Stimulated activated CD8-positive, alpha-beta memory T cell treated with anti-CD3 and anti-CD28 coated beads, Interleukin-4, amount 100 ng/mL, for 24 hours (primary cell): ENCODE measurements around the gene BEAN1.
"Not testable (repeated sequence)": the region's sequence is repeated elsewhere in the genome, so short reads cannot be mapped to it uniquely, and the experiment has no call there.

Experiments used
- DNase-seq: peaks from one replicate; pipeline ENCODE4 v3.0.0-alpha.2; 2020; ENCODE audit warnings: low read depth

Gene BEAN1

GRCh38 chr16:66441586-66442375, 14.7 kb downstream of the BEAN1 start:
- no peak for DNase-seq

- DNase-seq: no peak
Measured at GRCh38 chr16:66442502-66443268, 15.6 kb downstream of the BEAN1 start.

- DNase-seq: no peak
Measured at GRCh38 chr16:66443269-66443652, 16.2 kb downstream of the BEAN1 start.

GRCh38 chr16:66444049-66444481, 17.0 kb downstream of the BEAN1 start:
- DNase-seq: no peak

- no peak for DNase-seq
Measured at GRCh38 chr16:66446737-66447136, 19.6 kb downstream of the BEAN1 start.

- no peak for DNase-seq
Measured at GRCh38 chr16:66447491-66447890, 20.4 kb downstream of the BEAN1 start.

GRCh38 chr16:66451548-66451947, 24.5 kb downstream of the BEAN1 start:
- no peak for DNase-seq

- DNase-seq: not testable (repeated sequence)
Measured at GRCh38 chr16:66453230-66453629, 26.1 kb downstream of the BEAN1 start.

- no peak for DNase-seq
Measured at GRCh38 chr16:66454751-66455150, 27.7 kb downstream of the BEAN1 start.

- no peak for DNase-seq
Measured at GRCh38 chr16:66455970-66456369, 28.9 kb downstream of the BEAN1 start.

- DNase-seq: no peak
Measured at GRCh38 chr16:66457888-66458287, 30.8 kb downstream of the BEAN1 start.

- DNase-seq: no peak
Measured at GRCh38 chr16:66458292-66458691, 31.2 kb downstream of the BEAN1 start.

- DNase-seq: no peak
Measured at GRCh38 chr16:66458853-66459252, 31.8 kb downstream of the BEAN1 start.

- DNase-seq: no peak
Measured at GRCh38 chr16:66459878-66460277, 32.8 kb downstream of the BEAN1 start.

GRCh38 chr16:66460703-66461102, 33.6 kb downstream of the BEAN1 start:
- DNase-seq: no peak

GRCh38 chr16:66462912-66463311, 35.8 kb downstream of the BEAN1 start:
- DNase-seq: no peak

- DNase-seq: not testable (repeated sequence)
Measured at GRCh38 chr16:66465946-66466345, 38.9 kb downstream of the BEAN1 start.

GRCh38 chr16:66466636-66467035, 39.5 kb downstream of the BEAN1 start:
- not testable (repeated sequence) for DNase-seq

GRCh38 chr16:66467611-66468010, 40.5 kb downstream of the BEAN1 start:
- DNase-seq: no peak

- no peak for DNase-seq
Measured at GRCh38 chr16:66468321-66468965, 41.3 kb downstream of the BEAN1 start.

GRCh38 chr16:66469291-66469946, 42.3 kb downstream of the BEAN1 start:
- no peak for DNase-seq

- DNase-seq: no peak
Measured at GRCh38 chr16:66469947-66470546, 43.0 kb downstream of the BEAN1 start.
